Gastrocnemius medialis (tissue), 4 donors: ENCODE measurements around the gene ELANE.

ENCODE experiments used
- POLR2A ChIP-seq, 2 donors: fragments of 450-650 bp; IDR thresholded peaks; one replicate each; pipeline ENCODE4 v1.6.1; 2017; ENCODE audit warnings: antibody characterized with exemption in 2 of 2, mild to moderate bottlenecking in 2 of 2, moderate library complexity in 2 of 2
- TF ChIP-seq, protein P1 (sequence below), 5 experiments: fragments of 450-650 bp in 3 of 5; fragments of 200-600 bp in 2 of 5; sonication (generic) in 2 of 5; IDR thresholded peaks in 4 of 5; conservative IDR thresholded peaks in 1 of 5; 1 replicate in 4 of 5; 2 replicates in 1 of 5; pipeline ENCODE4 v1.5.1; 2016 to 2019; ENCODE audit warnings: antibody characterized with exemption in 5 of 5, mild to moderate bottlenecking in 3 of 5, moderate library complexity in 3 of 5

DNA sequence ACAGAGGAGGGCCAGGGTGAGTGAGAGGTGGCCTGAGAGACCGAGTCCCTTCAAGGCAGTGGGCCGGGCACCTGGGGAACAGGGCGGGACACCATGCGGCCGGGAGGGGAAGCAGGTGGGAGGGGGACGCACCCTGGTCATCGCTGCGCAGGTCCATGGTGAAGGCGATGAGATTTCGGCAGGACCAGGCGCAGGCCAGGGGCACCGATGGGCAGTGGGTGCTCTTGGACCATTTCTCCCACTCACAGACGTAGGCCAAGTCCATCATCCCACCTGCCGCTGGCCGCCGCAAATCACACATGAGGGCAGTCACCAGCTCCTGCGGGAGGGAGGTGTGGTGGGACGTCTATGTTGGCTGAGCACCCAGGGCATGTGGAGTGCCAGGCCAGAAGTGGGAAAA lies 38.7 kb downstream of the ELANE start:
- TF ChIP-seq, protein P1, sequence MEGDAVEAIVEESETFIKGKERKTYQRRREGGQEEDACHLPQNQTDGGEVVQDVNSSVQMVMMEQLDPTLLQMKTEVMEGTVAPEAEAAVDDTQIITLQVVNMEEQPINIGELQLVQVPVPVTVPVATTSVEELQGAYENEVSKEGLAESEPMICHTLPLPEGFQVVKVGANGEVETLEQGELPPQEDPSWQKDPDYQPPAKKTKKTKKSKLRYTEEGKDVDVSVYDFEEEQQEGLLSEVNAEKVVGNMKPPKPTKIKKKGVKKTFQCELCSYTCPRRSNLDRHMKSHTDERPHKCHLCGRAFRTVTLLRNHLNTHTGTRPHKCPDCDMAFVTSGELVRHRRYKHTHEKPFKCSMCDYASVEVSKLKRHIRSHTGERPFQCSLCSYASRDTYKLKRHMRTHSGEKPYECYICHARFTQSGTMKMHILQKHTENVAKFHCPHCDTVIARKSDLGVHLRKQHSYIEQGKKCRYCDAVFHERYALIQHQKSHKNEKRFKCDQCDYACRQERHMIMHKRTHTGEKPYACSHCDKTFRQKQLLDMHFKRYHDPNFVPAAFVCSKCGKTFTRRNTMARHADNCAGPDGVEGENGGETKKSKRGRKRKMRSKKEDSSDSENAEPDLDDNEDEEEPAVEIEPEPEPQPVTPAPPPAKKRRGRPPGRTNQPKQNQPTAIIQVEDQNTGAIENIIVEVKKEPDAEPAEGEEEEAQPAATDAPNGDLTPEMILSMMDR (IDR thresholded peaks at IDR 0.05 in 4 of 5, conservative IDR thresholded peaks at IDR 0.05 in 1 of 5) = no peak
- no peak for TF ChIP-seq POLR2A (IDR thresholded peaks at IDR 0.05)
